HepG2 (cell line): ENCODE data around the gene EPN3. TPM values are rescaled to one million over a fixed set of nuclear protein-coding genes. Genes with fewer than 3 reads are reported as not detected.

ENCODE experiments used
- ATAC-seq: fragments of 200-7000 bp; cut with Tn5 transposase; 3 replicates; pipeline ENCODE4 v1.9.1; 2020; ENCODE audit warnings: mild to moderate bottlenecking, moderate library complexity
- BruUV-seq: library from RNA; stranded (reverse); fragments of 400-500 nt; replicated peaks from 2 replicates; lab custom pipeline; 2021; lab: Mats Ljungman, UMichigan
- CTCF ChIA-PET: fragments of 300-600 bp; formaldehyde crosslinking; extraction: SDS; loops from one replicate; lab custom pipeline; 2021; ENCODE audit warnings: low total read pairs, inconsistent platforms, low intra/inter-chr PET ratio; lab: Yijun Ruan, JAX
- POLR2A ChIA-PET: fragments of 350-600 bp; sonication (Branson Sonifier 250); formaldehyde crosslinking; loops from one replicate; lab custom pipeline; 2020; ENCODE audit warnings: antibody characterized with exemption, inconsistent platforms; lab: Yijun Ruan, JAX
- DNase-seq: peaks from one replicate; pipeline ENCODE4 v3.0.0-alpha.2; 2015; ENCODE audit warnings: low spot score
- FAIRE-seq: peaks from 3 replicates; lab custom pipeline; 2011; peaks lifted over from hg19 to GRCh38; lab: Jason Lieb, UNC
- H2AFZ ChIP-seq: one replicate; pipeline ENCODE4 v1.6.1; 2011; ENCODE audit warnings: low read length, inconsistent platforms
- H3K27ac ChIP-seq: fragments of 300-600 bp; 3 replicates; pipeline ENCODE4 v1.8.0; 2011; ENCODE audit warnings: mixed run types, mild to moderate bottlenecking, mixed read lengths, low read length, inconsistent platforms; ENCODE audit not compliant: insufficient read depth; ENCODE audit errors: extremely low read length
- H3K27me3 ChIP-seq, 2 experiments: fragments of 200-600 bp in 1 of 2; 2 replicates in 1 of 2; 3 replicates in 1 of 2; pipeline versions ENCODE4 v1.6.0 to v1.8.0; 2011; ENCODE audit warnings: low read length in 2 of 2, mild to moderate bottlenecking in 2 of 2, moderate library complexity in 2 of 2, inconsistent platforms in 1 of 2; ENCODE audit not compliant: insufficient read depth in 2 of 2, control insufficient read depth in 1 of 2
- H3K36me3 ChIP-seq, 2 experiments: fragments of 200-600 bp in 1 of 2; replicated peaks in 1 of 2; 2 replicates in 1 of 2; 3 replicates in 1 of 2; pipeline versions ENCODE4 v1.5.1 to v1.8.0; 2011; ENCODE audit warnings: low read length in 2 of 2, inconsistent platforms in 1 of 2; ENCODE audit not compliant: insufficient read depth in 2 of 2, control insufficient read depth in 1 of 2
- H3K4me1 ChIP-seq: 2 replicates; pipeline ENCODE4 v1.5.1; 2012; ENCODE audit warnings: low read length, inconsistent platforms; ENCODE audit not compliant: insufficient read depth
- H3K4me2 ChIP-seq: 2 replicates; pipeline ENCODE4 v1.6.0; 2011; ENCODE audit warnings: low read depth, low read length, inconsistent platforms
- H3K4me3 ChIP-seq, 3 experiments: fragments of 200-600 bp in 1 of 3; sonication (generic), shearing (Covaris generic) in 1 of 3; replicated peaks in 1 of 3; 2 replicates each; pipeline ENCODE4 v1.5.1; 2011 to 2016; ENCODE audit warnings: low read length in 3 of 3, inconsistent platforms in 2 of 3, low read depth in 2 of 3, mild to moderate bottlenecking in 2 of 3, control low read depth in 1 of 3, mixed read lengths in 1 of 3; ENCODE audit not compliant: insufficient read depth in 1 of 3
- H3K79me2 ChIP-seq: one replicate; pipeline ENCODE4 v1.6.1; 2011; ENCODE audit warnings: low read length, inconsistent platforms; ENCODE audit not compliant: insufficient read depth
- H3K9ac ChIP-seq: 2 replicates; pipeline ENCODE4 v1.6.0; 2011; ENCODE audit warnings: mild to moderate bottlenecking, low read depth, low read length, inconsistent platforms; ENCODE audit not compliant: insufficient read depth
- H3K9me3 ChIP-seq: 2 replicates; pipeline ENCODE4 v1.5.1; 2012; ENCODE audit warnings: mild to moderate bottlenecking, low read length
- H4K20me1 ChIP-seq: 2 replicates; pipeline ENCODE4 v1.6.0; 2011; ENCODE audit warnings: inconsistent platforms, mild to moderate bottlenecking, low read length, moderate library complexity; ENCODE audit not compliant: insufficient read depth
- FOXK2 ChIP-seq: fragments of 450-650 bp; IDR thresholded peaks from 2 replicates; pipeline ENCODE4 v1.6.1; 2016
- HOXA5 ChIP-seq: sonication (generic); formaldehyde crosslinking; IDR thresholded peaks from 2 replicates; pipeline ENCODE4 v1.4.0; 2020; ENCODE audit warnings: missing genetic modification reagents
- JARID2 ChIP-seq: sonication (generic); formaldehyde crosslinking; IDR thresholded peaks from 2 replicates; pipeline ENCODE4 v1.8.1; 2023; ENCODE audit warnings: missing genetic modification reagents, inconsistent platforms; ENCODE audit not compliant: insufficient replicate concordance
- SMARCE1 ChIP-seq: fragments of 450-650 bp; IDR thresholded peaks from 2 replicates; pipeline ENCODE4 v1.6.1; 2017; ENCODE audit warnings: borderline replicate concordance
- SMC3 ChIP-seq: IDR thresholded peaks from 2 replicates; pipeline ENCODE4 v1.6.1; 2011; ENCODE audit warnings: low read length, improper control_type of control experiment
- SNAPC2 ChIP-seq: sonication (generic); formaldehyde crosslinking; IDR thresholded peaks from 2 replicates; pipeline ENCODE4 v1.8.1; 2022; ENCODE audit warnings: mild to moderate bottlenecking, missing genetic modification reagents
- SNRNP70 ChIP-seq: fragments of 200-400 bp; formaldehyde crosslinking; IDR thresholded peaks from 2 replicates; pipeline ENCODE4 v1.6.1; 2017; ENCODE audit warnings: mild to moderate bottlenecking, low read depth, low read length, moderate library complexity
- TBX3 ChIP-seq: fragments of 450-650 bp; IDR thresholded peaks from 2 replicates; pipeline ENCODE4 v1.6.1; 2017; ENCODE audit warnings: antibody characterized with exemption, mild to moderate bottlenecking, inconsistent platforms, borderline replicate concordance
- TOPORS ChIP-seq: sonication (generic); formaldehyde crosslinking; IDR thresholded peaks from 2 replicates; pipeline ENCODE4 v1.8.0; 2023; ENCODE audit warnings: mild to moderate bottlenecking, missing genetic modification reagents
- ZNF382 ChIP-seq: sonication (generic); formaldehyde crosslinking; IDR thresholded peaks from 2 replicates; pipeline ENCODE4 v1.5.0; 2020; ENCODE audit warnings: missing genetic modification reagents, mild to moderate bottlenecking, borderline replicate concordance
- ZNF557 ChIP-seq: sonication (generic); formaldehyde crosslinking; IDR thresholded peaks from 2 replicates; pipeline ENCODE4 v1.4.0; 2020; ENCODE audit warnings: missing genetic modification reagents
- ZNF674 ChIP-seq: sonication (generic); formaldehyde crosslinking; IDR thresholded peaks from 2 replicates; pipeline ENCODE4 v1.5.0; 2020; ENCODE audit warnings: low read depth, mild to moderate bottlenecking, missing genetic modification reagents
- WGBS: methylation state at CpG from one replicate; pipeline ENCODE4 v1.1.6; 2017; ENCODE audit warnings: low lambda C conversion rate; 5-methylcytosine and 5-hydroxymethylcytosine counted together
- in situ Hi-C: cut with HindIII; loops from 2 replicates; pipeline ENCODE4 v1.10.0; 2017; ENCODE audit warnings: low pct_unique_long_range_greater_than_20kb; ENCODE audit not compliant: extremely low pct_ligation_motif_present
- intact Hi-C: fragments of 100-400 bp; cut with micrococcal nuclease; formaldehyde crosslinking; loops from one replicate; pipeline ENCODE4 v1.10.0; 2022; ENCODE audit not compliant: unreplicated experiment
- polyA plus RNA-seq, 8 experiments: library from polyadenylated mRNA; depleted of rRNA in 3 of 8; stranded (reverse) in 7 of 8; unstranded in 1 of 8; fragments of >200 nt; fragmentation: Illumina TruSeq in 4 of 8; extraction: Trizol in 4 of 8; gene quantifications; 2 replicates each; pipeline versions ENCODE4 v1.2.1 to v1.2.3, GENCODE V29; 2011 to 2016; ENCODE audit warnings: low read depth in 4 of 8, missing spikeins in 1 of 8, mixed read lengths in 1 of 8; ENCODE audit not compliant: insufficient read depth in 1 of 8
- total RNA-seq, 5 experiments: library from RNA; depleted of rRNA; stranded (reverse); fragments of >200 nt; fragmentation: Illumina TruSeq; extraction: Trizol; gene quantifications; 2 replicates each; pipeline ENCODE4 v1.2.3, GENCODE V29; 2016; ENCODE audit warnings: low read depth in 1 of 5
- TF ChIP-seq, protein P1 (sequence below): sonication (generic); formaldehyde crosslinking; IDR thresholded peaks from 2 replicates; pipeline ENCODE4 v1.4.0; 2020; ENCODE audit warnings: mild to moderate bottlenecking, missing genetic modification reagents
- TF ChIP-seq, protein P2 (sequence below): IDR thresholded peaks from 2 replicates; pipeline ENCODE4 v1.6.1; 2016; ENCODE audit warnings: mild to moderate bottlenecking
- TF ChIP-seq, protein P3 (sequence below): IDR thresholded peaks from 2 replicates; pipeline ENCODE4 v1.6.1; 2016; ENCODE audit warnings: control low read depth
- TF ChIP-seq, protein P4 (sequence below): sonication (generic); formaldehyde crosslinking; IDR thresholded peaks from 2 replicates; pipeline ENCODE4 v1.4.0; 2020; ENCODE audit warnings: missing genetic modification reagents, borderline replicate concordance

Gene EPN3
- total and polyA plus RNA-seq, 2 of the 13 experiments (the other 11 are each of a cell fraction or from before 2014, with no cell fraction given) = 0.11 to 0.95 TPM

- TF ChIP-seq, protein P1, sequence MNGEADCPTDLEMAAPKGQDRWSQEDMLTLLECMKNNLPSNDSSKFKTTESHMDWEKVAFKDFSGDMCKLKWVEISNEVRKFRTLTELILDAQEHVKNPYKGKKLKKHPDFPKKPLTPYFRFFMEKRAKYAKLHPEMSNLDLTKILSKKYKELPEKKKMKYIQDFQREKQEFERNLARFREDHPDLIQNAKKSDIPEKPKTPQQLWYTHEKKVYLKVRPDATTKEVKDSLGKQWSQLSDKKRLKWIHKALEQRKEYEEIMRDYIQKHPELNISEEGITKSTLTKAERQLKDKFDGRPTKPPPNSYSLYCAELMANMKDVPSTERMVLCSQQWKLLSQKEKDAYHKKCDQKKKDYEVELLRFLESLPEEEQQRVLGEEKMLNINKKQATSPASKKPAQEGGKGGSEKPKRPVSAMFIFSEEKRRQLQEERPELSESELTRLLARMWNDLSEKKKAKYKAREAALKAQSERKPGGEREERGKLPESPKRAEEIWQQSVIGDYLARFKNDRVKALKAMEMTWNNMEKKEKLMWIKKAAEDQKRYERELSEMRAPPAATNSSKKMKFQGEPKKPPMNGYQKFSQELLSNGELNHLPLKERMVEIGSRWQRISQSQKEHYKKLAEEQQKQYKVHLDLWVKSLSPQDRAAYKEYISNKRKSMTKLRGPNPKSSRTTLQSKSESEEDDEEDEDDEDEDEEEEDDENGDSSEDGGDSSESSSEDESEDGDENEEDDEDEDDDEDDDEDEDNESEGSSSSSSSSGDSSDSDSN (CRISPR knock-in tag) = no peak
- TF ChIP-seq, protein P2, sequence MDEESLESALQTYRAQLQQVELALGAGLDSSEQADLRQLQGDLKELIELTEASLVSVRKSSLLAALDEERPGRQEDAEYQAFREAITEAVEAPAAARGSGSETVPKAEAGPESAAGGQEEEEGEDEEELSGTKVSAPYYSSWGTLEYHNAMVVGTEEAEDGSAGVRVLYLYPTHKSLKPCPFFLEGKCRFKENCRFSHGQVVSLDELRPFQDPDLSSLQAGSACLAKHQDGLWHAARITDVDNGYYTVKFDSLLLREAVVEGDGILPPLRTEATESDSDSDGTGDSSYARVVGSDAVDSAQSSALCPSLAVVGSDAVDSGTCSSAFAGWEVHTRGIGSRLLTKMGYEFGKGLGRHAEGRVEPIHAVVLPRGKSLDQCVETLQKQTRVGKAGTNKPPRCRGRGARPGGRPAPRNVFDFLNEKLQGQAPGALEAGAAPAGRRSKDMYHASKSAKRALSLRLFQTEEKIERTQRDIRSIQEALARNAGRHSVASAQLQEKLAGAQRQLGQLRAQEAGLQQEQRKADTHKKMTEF (CRISPR knock-in tag) = no peak
- TF ChIP-seq FOXK2 (no peak), SMC3 (no peak)
These were observed 45.6 kb downstream of the EPN3 start (continued) for GRCh38 chr17:50578173-50578572.

DNA sequence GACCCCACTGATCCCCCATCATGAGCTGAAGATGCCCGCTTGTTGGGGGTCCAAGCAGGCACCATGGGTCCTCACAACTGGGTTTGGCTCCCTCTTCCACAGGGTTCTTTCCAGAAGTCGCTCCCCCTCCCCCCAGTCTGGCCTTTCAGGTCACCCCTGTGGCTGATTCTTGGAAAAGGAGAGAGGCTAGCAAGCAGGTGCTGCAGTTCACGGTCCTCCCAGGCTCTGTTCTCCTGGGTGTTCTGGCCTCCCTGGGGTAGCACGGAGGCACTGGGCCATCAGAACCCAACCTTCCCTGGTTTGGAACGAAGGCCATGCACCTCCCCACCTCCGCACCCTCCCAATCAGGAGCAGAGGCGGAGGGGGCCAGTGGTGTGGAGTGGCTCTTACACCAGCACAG lies 46.9 kb downstream of the EPN3 start:
- Histone ChIP-seq H3K4me2 (no peak overlapping the region), H3K9me3 (no peaks in the 10 kb centered on the region), H3K79me2 (no peaks in the 10 kb centered on the region), H3K27me3 (peaks cover 15 to 93% of the 10 kb centered on the region in 2 experiments), H4K20me1 (no peaks in the 10 kb centered on the region), H3K27ac (no peak overlapping the region), H3K4me1 (no peaks in the 10 kb centered on the region), H3K4me3 (no peak overlapping the region), H3K36me3 (no peaks in the 10 kb centered on the region), H2AFZ (no peak overlapping the region), H3K9ac (no peak overlapping the region)
- ATAC-seq (no peak), FAIRE-seq (no peak), DNase-seq (no peak)
- WGBS = 32% methylated on average over 7 of the region's 7 CpGs
- CTCF ChIA-PET = no interaction called here
- no TSS peak for BruUV-seq
- intact Hi-C loops (no loop called here), in situ Hi-C loops (no loop called here)
- POLR2A ChIA-PET = no interaction called here
- TF ChIP-seq HOXA5 (CRISPR knock-in tag) (no peak), ZNF674 (no peak), SNRNP70 (no peak), SNAPC2 (CRISPR knock-in tag) (no peak), JARID2 (CRISPR knock-in tag) (no peak), TBX3 (no peak), SMARCE1 (no peak), ZNF557 (no peak), ZNF382 (CRISPR knock-in tag) (no peak), TOPORS (no peak)
- TF ChIP-seq, protein P3, sequence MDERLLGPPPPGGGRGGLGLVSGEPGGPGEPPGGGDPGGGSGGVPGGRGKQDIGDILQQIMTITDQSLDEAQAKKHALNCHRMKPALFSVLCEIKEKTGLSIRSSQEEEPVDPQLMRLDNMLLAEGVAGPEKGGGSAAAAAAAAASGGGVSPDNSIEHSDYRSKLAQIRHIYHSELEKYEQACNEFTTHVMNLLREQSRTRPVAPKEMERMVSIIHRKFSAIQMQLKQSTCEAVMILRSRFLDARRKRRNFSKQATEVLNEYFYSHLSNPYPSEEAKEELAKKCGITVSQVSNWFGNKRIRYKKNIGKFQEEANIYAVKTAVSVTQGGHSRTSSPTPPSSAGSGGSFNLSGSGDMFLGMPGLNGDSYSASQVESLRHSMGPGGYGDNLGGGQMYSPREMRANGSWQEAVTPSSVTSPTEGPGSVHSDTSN (CRISPR knock-in tag) = no peak
- TF ChIP-seq, protein P4, sequence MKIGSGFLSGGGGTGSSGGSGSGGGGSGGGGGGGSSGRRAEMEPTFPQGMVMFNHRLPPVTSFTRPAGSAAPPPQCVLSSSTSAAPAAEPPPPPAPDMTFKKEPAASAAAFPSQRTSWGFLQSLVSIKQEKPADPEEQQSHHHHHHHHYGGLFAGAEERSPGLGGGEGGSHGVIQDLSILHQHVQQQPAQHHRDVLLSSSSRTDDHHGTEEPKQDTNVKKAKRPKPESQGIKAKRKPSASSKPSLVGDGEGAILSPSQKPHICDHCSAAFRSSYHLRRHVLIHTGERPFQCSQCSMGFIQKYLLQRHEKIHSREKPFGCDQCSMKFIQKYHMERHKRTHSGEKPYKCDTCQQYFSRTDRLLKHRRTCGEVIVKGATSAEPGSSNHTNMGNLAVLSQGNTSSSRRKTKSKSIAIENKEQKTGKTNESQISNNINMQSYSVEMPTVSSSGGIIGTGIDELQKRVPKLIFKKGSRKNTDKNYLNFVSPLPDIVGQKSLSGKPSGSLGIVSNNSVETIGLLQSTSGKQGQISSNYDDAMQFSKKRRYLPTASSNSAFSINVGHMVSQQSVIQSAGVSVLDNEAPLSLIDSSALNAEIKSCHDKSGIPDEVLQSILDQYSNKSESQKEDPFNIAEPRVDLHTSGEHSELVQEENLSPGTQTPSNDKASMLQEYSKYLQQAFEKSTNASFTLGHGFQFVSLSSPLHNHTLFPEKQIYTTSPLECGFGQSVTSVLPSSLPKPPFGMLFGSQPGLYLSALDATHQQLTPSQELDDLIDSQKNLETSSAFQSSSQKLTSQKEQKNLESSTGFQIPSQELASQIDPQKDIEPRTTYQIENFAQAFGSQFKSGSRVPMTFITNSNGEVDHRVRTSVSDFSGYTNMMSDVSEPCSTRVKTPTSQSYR (CRISPR knock-in tag) = no peak
